SK-N-SH (cell line): ENCODE results near the gene DGKH.

Experiments
- CTCF ChIP-seq: fragments of 200-600 bp; sonication (generic); IDR thresholded peaks from 2 replicates; pipeline ENCODE4 v1.6.1; 2017; ENCODE audit warnings: antibody characterized with exemption, mild to moderate bottlenecking, moderate library complexity
- EZH2phosphoT487 ChIP-seq: fragments of 200-600 bp; sonication (generic); IDR thresholded peaks from 2 replicates; pipeline ENCODE4 v1.6.1; 2017; ENCODE audit warnings: low read depth, mixed run types, mild to moderate bottlenecking, antibody characterized with exemption, moderate library complexity, borderline replicate concordance
- MEF2A ChIP-seq: IDR thresholded peaks from 2 replicates; pipeline ENCODE4 v1.4.0; 2012; ENCODE audit warnings: low read depth, borderline replicate concordance
- POLR2AphosphoS5 ChIP-seq: IDR thresholded peaks from 2 replicates; pipeline ENCODE4 v1.6.1; 2012; ENCODE audit warnings: low read depth, low read length
- RFX5 ChIP-seq: IDR thresholded peaks from 2 replicates; pipeline ENCODE4 v1.6.1; 2012; ENCODE audit warnings: mild to moderate bottlenecking, improper control_type of control experiment, low read length
- SMC3 ChIP-seq: IDR thresholded peaks from 2 replicates; pipeline ENCODE4 v1.6.1; 2012; ENCODE audit warnings: low read depth, low read length, improper control_type of control experiment
- USF2 ChIP-seq: fragments of 150-350 bp; IDR thresholded peaks from 2 replicates; pipeline ENCODE4 v1.6.1; 2017; ENCODE audit warnings: antibody characterized with exemption, low read length, low read depth, borderline replicate concordance

GRCh38 chr13:42233726-42234125, 185.3 kb downstream of the DGKH start:
- TF ChIP-seq POLR2AphosphoS5 (no peak), CTCF (no peak), SMC3 (no peak), RFX5 (no peak), EZH2phosphoT487 (no peak), USF2 (no peak), MEF2A (no peak)
